Suprapubic skin (tissue), 4 donors: Measurements from ENCODE around the gene MTX2.

Experiments
- POLR2A ChIP-seq, 2 donors: fragments of 450-650 bp; IDR thresholded peaks; one replicate each; pipeline ENCODE4 v1.6.1; 2017; ENCODE audit warnings: antibody characterized with exemption in 2 of 2, mild to moderate bottlenecking in 2 of 2, moderate library complexity in 2 of 2
- POLR2AphosphoS5 ChIP-seq, 3 donors: sonication (generic); formaldehyde crosslinking; IDR thresholded peaks; one replicate each; pipeline ENCODE4 v1.6.1; 2017; ENCODE audit warnings: antibody characterized with exemption in 3 of 3
- TF ChIP-seq, protein P1 (sequence below), 2 donors: fragments of 200-600 bp in 1 of 2; fragments of 450-650 bp in 1 of 2; sonication (generic) in 1 of 2; IDR thresholded peaks; one replicate each; pipeline ENCODE4 v1.5.1; 2016 to 2019; ENCODE audit warnings: antibody characterized with exemption in 2 of 2, mild to moderate bottlenecking in 1 of 2, moderate library complexity in 1 of 2

DNA sequence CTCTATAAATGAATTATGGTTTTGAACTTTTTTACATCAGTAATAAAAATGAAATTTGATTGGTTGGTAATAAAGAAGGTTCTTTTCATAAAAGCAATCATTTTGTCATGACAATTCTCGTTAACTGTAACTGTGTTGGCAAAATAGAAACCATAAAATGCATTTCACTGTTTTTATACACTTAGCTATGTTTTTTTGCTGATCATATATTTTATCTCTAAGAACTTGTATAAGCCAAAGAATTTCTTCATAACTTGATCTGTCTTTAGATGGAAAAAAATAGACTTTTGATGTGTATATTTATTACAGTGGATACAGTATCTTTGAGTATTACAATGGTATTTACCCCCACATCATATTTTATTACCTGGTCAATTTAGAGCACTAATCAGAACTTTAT is 9.7 kb downstream of the MTX2 start:
- TF ChIP-seq, protein P1, sequence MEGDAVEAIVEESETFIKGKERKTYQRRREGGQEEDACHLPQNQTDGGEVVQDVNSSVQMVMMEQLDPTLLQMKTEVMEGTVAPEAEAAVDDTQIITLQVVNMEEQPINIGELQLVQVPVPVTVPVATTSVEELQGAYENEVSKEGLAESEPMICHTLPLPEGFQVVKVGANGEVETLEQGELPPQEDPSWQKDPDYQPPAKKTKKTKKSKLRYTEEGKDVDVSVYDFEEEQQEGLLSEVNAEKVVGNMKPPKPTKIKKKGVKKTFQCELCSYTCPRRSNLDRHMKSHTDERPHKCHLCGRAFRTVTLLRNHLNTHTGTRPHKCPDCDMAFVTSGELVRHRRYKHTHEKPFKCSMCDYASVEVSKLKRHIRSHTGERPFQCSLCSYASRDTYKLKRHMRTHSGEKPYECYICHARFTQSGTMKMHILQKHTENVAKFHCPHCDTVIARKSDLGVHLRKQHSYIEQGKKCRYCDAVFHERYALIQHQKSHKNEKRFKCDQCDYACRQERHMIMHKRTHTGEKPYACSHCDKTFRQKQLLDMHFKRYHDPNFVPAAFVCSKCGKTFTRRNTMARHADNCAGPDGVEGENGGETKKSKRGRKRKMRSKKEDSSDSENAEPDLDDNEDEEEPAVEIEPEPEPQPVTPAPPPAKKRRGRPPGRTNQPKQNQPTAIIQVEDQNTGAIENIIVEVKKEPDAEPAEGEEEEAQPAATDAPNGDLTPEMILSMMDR (IDR thresholded peaks at IDR 0.05), result no peak
- no peak for TF ChIP-seq POLR2AphosphoS5 (IDR thresholded peaks at IDR 0.05)
- TF ChIP-seq POLR2A (IDR thresholded peaks at IDR 0.05), result no peak
